MM.1S (cell line): ENCODE measurements around the gene SYNGR4.

Experiments used
- DNase-seq: peaks from one replicate; pipeline ENCODE4 v3.0.0-alpha.2; 2015
- H2AFZ ChIP-seq: fragments of 300-600 bp; sonication (generic); 2 replicates; pipeline ENCODE4 v1.6.0; 2016; ENCODE audit warnings: antibody characterized with exemption, low read length
- H3F3A ChIP-seq: fragments of 300-600 bp; sonication (generic); 2 replicates; pipeline ENCODE4 v1.6.1; 2016; ENCODE audit warnings: mild to moderate bottlenecking, antibody characterized with exemption, low read length, moderate library complexity, mixed read lengths; ENCODE audit not compliant: insufficient read depth
- H3K27ac ChIP-seq: fragments of 300-600 bp; sonication (generic); 2 replicates; pipeline ENCODE4 v1.5.1; 2016; ENCODE audit warnings: mild to moderate bottlenecking, low read length
- H3K27me3 ChIP-seq: fragments of 300-600 bp; sonication (generic); replicated peaks from 2 replicates; pipeline ENCODE4 v1.6.0; 2016; ENCODE audit warnings: low read length; ENCODE audit not compliant: insufficient read depth
- H3K36me3 ChIP-seq: fragments of 300-600 bp; sonication (generic); replicated peaks from 2 replicates; pipeline ENCODE4 v1.6.1; 2016; ENCODE audit warnings: mild to moderate bottlenecking, low read length, mixed read lengths; ENCODE audit not compliant: insufficient read depth
- H3K4me1 ChIP-seq: fragments of 300-600 bp; sonication (generic); 2 replicates; pipeline ENCODE4 v1.6.1; 2016; ENCODE audit warnings: low read length, mixed read lengths
- H3K4me2 ChIP-seq: fragments of 300-600 bp; sonication (generic); 2 replicates; pipeline ENCODE4 v1.6.0; 2016; ENCODE audit warnings: low read depth, low read length
- H3K4me3 ChIP-seq: fragments of 300-600 bp; sonication (generic); 2 replicates; pipeline ENCODE4 v1.5.1; 2016; ENCODE audit warnings: low read length, mixed read lengths
- H3K79me2 ChIP-seq: fragments of 300-600 bp; sonication (generic); 2 replicates; pipeline ENCODE4 v1.6.1; 2016; ENCODE audit warnings: mixed run types, low read length, mixed read lengths
- H3K9ac ChIP-seq: fragments of 300-600 bp; sonication (generic); 2 replicates; pipeline ENCODE4 v1.6.1; 2016; ENCODE audit warnings: low read length, mixed read lengths
- H3K9me2 ChIP-seq: fragments of 300-600 bp; sonication (generic); replicated peaks from 2 replicates; pipeline ENCODE4 v1.6.1; 2016; ENCODE audit warnings: mild to moderate bottlenecking, low read length, mixed read lengths; ENCODE audit not compliant: insufficient read depth
- H3K9me3 ChIP-seq: fragments of 300-600 bp; sonication (generic); replicated peaks from 2 replicates; pipeline ENCODE4 v1.6.1; 2016; ENCODE audit warnings: mild to moderate bottlenecking, low read length, mixed read lengths; ENCODE audit not compliant: insufficient read depth
- H4K20me1 ChIP-seq: fragments of 300-600 bp; sonication (generic); 2 replicates; pipeline ENCODE4 v1.6.1; 2016; ENCODE audit warnings: mild to moderate bottlenecking, low read length, moderate library complexity, mixed read lengths; ENCODE audit not compliant: insufficient read depth
- EZH2 ChIP-seq: fragments of 300-600 bp; sonication (generic); optimal IDR thresholded peaks from 2 replicates; pipeline ENCODE3; 2017; ENCODE audit warnings: low read depth, mild to moderate bottlenecking, antibody characterized with exemption, low read length, mixed read lengths
- EZH2phosphoT487 ChIP-seq: fragments of 300-600 bp; sonication (generic); IDR thresholded peaks from 2 replicates; pipeline ENCODE4 v1.6.1; 2018; ENCODE audit warnings: antibody characterized with exemption, low read length
- TF ChIP-seq, protein P1 (sequence below): fragments of 300-600 bp; sonication (generic); IDR thresholded peaks from 2 replicates; pipeline ENCODE4 v1.5.1; 2016; ENCODE audit warnings: antibody characterized with exemption, low read length, mixed read lengths

SYNGR4 gene

DNA sequence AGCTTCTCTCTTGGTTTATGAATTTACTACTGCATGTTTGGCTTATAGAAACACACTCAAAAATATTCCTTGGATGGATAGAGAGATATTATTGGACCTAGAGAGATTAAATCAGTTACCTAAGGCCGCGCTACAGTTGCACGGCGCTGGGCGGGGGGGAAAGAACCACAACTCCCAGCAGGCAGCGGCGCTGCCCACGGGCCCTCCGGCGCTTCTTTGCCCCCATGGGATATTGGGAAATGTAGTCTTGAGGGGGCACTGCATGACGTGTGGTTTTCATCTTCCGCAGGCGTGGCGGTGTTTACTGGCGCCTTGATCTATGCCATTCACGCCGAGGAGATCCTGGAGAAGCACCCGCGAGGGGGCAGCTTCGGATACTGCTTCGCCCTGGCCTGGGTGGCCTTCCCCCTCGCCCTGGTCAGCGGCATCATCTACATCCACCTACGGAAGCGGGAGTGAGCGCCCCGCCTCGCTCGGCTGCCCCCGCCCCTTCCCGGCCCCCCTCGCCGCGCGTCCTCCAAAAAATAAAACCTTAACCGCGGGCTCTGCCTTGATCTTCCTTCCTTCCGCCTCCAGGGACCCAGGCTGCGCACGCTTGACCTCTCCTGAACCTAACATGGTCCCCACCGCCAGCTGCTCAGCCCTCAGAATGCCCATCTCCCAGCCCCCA, 34.0 kb upstream of the SYNGR4 start:
- Histone ChIP-seq H3K27me3 (no peaks in the 10 kb centered on the region), H3K9me3 (no peaks in the 10 kb centered on the region), H3K9ac (peak overlapping the region; percentile 66), H3F3A (peaks cover 37% of the 10 kb centered on the region), H2AFZ (peak overlapping the region; percentile 73), H3K79me2 (0 out of 2 replicates have a peak, but pooled peaks cover 2% of the 10 kb centered on the region), H3K36me3 (no peaks in the 10 kb centered on the region), H3K4me1 (peaks cover 24% of the 10 kb centered on the region; the same call in 1 of the 2 replicates), H3K9me2 (no peaks in the 10 kb centered on the region), H3K4me3 (peak overlapping the region; percentile 54), H3K27ac (peak overlapping the region; percentile 81), H3K4me2 (peak overlapping the region; percentile 95), H4K20me1 (no peaks in the 10 kb centered on the region)
- DNase-seq = peak; percentile 96
- TF ChIP-seq, protein P1, sequence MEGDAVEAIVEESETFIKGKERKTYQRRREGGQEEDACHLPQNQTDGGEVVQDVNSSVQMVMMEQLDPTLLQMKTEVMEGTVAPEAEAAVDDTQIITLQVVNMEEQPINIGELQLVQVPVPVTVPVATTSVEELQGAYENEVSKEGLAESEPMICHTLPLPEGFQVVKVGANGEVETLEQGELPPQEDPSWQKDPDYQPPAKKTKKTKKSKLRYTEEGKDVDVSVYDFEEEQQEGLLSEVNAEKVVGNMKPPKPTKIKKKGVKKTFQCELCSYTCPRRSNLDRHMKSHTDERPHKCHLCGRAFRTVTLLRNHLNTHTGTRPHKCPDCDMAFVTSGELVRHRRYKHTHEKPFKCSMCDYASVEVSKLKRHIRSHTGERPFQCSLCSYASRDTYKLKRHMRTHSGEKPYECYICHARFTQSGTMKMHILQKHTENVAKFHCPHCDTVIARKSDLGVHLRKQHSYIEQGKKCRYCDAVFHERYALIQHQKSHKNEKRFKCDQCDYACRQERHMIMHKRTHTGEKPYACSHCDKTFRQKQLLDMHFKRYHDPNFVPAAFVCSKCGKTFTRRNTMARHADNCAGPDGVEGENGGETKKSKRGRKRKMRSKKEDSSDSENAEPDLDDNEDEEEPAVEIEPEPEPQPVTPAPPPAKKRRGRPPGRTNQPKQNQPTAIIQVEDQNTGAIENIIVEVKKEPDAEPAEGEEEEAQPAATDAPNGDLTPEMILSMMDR = peak; percentile 18
- TF ChIP-seq EZH2phosphoT487 = no peak

DNA sequence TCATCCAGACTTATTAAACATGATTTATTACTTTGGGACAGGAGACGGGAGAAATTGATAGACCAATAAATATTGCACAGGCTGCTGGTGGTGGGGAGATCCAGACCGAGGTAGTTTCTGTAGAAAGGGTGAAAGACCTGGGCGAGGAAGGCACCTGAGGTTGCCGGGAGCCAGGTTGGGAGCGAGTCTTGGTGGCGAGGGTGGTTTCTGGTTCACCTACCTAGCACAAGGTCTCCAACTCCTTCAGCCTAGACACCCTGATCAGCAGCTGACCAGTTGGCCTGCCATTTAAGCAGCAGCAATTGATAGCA, 31.9 kb upstream of the SYNGR4 start:
- Histone ChIP-seq H3K4me1 (peaks cover 18% of the 10 kb centered on the region; the same call in 1 of the 2 replicates), H3K27ac (peak overlapping the region; percentile 97), H3K9me3 (no peaks in the 10 kb centered on the region), H4K20me1 (no peaks in the 10 kb centered on the region), H3K4me3 (peak overlapping the region; percentile 53), H3F3A (peaks cover 37% of the 10 kb centered on the region), H3K9ac (peak overlapping the region; percentile 46), H3K79me2 (0 out of 2 replicates have a peak, but pooled peaks cover 2% of the 10 kb centered on the region), H3K9me2 (no peaks in the 10 kb centered on the region), H2AFZ (peak overlapping the region; percentile 6), H3K27me3 (no peaks in the 10 kb centered on the region), H3K36me3 (no peaks in the 10 kb centered on the region), H3K4me2 (peak overlapping the region; percentile 61)
- no peak for DNase-seq
- no peak for TF ChIP-seq EZH2phosphoT487
- TF ChIP-seq, protein P1 = no peak
- TF ChIP-seq EZH2 = no peak

DNA sequence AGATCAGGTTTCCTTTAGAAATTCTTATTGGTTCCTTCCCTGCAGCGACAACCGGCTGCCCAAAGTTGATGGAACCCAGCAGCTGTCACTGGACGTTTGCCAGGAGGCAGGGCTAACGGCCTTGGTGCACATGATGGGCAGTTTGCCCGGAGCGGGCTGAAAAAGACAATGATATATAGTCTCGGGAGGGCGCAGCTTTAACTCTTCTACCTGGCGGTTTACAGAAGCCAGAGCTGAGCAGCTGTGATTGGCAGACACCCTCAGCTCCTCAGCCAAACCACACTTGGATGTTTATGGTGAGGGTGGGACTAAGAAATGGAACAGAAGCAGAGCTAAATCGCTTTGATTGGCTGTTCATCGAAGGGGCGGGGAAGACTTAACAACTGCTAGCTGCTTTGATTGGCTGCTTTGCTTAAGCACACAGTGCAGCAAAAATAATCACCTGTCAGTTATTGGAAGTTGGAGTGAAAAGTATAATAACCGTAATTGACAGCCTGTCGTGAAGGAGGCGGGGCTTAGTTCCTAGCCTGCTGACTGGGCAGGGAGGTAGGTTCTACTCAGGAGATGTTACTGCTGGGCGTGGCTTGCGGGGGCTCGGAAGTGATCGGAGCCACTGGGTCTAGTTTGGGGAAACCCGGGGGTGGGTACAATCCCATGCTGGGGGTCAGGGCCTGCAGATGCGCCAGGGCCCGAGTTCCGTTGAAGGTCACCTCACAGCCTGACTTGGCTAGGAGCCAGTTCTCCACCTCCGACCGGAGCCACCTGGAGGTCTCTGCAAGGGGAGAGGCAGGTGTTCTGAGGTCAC, 31.3 kb upstream of the SYNGR4 start:
- peaks cover 18% of the 10 kb centered on the region; the same call in 1 of the 2 replicates for H3K4me1 ChIP-seq
- H3K4me2 ChIP-seq = peak overlapping the region; percentile 97
- TF ChIP-seq EZH2phosphoT487 (no peak), EZH2 (no peak)
- TF ChIP-seq, protein P1 = no peak
- no peaks in the 10 kb centered on the region for H3K27me3 ChIP-seq
- H3K36me3 ChIP-seq = no peaks in the 10 kb centered on the region
- H3K79me2 ChIP-seq = no peaks in the 10 kb centered on the region
- H3K9me2 ChIP-seq = no peaks in the 10 kb centered on the region
- H3K9ac ChIP-seq = peak overlapping the region; percentile 86
- H3K4me3 ChIP-seq = peak overlapping the region; percentile 65
- peak overlapping the region; percentile 97 for H3K27ac ChIP-seq
- peak; percentile 100 for DNase-seq
- H3F3A ChIP-seq = peaks cover 37% of the 10 kb centered on the region
- no peaks in the 10 kb centered on the region for H4K20me1 ChIP-seq
- peak overlapping the region; percentile 39 for H2AFZ ChIP-seq
- no peaks in the 10 kb centered on the region for H3K9me3 ChIP-seq
